NCI-H2029 (cell line): Measurements from ENCODE around the gene CHI3L1.
A peak's percentile ranks its signal among the peaks of the same experiment; 100 is the strongest.
"Not testable (repeated sequence)": the region's sequence is repeated elsewhere in the genome, so short reads cannot be mapped to it uniquely, and the experiment has no call there.

Experiments
- DNase-seq: peaks from one replicate; lab custom pipeline; 2025; lab: John Stamatoyannopoulos, UW

CHI3L1 gene

DNA sequence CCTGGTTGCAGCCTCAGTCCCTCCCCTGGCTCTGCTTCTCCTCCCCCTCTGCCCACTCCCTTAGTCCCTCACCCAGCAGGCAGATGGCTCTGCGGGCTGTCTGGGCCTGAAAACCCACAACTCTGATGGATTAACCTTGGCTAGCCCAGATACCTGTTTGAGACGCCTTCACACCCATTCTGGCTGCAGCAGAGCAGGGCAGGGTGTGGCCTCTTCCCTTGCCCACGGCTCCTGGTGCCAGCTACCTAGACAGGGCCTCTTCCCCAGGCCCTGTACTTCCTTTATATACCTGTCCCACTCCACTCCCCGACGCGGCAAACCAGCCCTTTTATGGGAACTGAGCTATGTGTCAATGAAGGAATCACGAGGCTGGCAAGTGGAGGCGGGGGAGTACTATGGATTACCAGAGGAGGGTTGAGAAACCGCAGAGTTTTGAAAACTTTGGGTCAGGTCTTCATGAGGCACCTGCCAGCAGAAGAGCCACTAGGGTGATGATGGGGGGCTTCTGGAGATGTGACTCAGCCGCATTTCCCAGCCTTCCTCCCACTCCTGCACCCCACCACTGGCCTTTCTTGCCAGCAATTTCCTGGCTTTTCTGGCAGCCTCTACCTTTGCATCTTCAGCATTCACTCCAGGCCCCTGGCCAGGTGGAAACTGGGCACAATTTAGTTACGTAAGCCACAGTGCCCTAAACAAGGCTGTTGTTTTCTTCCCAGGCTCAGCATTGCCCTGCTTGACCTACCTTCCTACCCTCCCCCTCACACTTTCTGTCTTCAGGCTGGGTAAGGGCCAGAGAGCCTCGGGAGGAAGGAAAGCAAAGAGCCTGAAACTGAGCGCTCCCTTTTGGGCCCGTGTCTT is at the start of gene CHI3L1:
Gene CHI3L1, minus strand, starts transcription at position 259 of the 858 bp plus-strand sequence. Its CDS starts 81 bp downstream, at position 178.
- no peak for DNase-seq

DNA sequence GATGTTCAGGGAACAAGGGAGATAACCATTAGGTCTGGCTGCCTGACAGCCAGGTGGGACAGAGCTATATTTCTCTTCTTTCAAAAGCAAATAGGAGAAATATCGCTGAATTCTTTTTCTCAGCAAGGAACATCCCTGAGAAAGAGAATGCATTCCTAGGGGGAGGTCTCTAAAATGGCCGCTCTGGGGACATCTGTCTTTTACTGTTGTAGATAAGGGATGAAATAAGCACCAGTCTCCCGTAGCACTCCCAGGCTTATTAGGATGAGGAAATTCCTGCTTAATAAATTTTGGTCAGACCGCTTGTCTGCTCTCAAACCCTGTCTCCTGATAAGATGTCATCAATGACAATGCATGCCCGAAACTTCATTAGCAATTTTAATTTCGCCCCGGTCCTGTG is 48.4 kb upstream of the CHI3L1 start:
- DNase-seq = not testable (repeated sequence)

DNA sequence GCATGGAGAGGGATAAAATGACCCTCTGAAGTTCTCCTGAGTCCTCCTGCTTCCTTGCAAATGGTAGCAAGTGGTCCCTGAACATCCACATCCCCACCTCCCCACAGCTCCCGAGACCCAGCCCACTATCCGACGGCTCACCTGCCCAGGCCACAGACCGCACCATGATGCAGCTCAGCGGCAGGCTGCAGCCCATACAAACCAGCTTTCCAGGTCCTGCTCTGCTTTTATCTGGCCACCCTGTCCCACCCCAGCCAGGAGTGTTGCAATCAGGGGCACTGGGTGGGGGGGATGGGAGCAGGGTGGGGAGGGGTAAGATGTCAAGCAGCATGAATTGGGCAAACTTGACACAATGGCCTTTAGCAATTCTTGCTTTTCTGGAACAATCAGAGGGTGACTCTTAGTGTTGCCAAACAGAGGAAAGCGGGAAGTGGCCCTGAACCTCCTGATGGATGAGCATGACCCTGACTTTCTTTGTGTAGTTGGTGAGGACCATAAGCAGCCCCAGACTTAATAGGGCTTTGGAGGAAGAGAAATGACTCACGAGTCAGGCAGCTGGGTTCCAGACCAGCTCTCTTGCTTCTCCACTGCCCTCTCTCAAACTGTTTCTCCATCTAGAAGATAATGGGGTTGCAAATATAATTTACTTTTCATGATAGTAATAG is 43.1 kb upstream of the CHI3L1 start, which contains the start of gene CHIT1:
Gene CHIT1, minus strand, starts transcription at position 203 of the 665 bp plus-strand sequence. Its CDS starts 37 bp downstream, at position 166.
- DNase-seq = no peak

DNA sequence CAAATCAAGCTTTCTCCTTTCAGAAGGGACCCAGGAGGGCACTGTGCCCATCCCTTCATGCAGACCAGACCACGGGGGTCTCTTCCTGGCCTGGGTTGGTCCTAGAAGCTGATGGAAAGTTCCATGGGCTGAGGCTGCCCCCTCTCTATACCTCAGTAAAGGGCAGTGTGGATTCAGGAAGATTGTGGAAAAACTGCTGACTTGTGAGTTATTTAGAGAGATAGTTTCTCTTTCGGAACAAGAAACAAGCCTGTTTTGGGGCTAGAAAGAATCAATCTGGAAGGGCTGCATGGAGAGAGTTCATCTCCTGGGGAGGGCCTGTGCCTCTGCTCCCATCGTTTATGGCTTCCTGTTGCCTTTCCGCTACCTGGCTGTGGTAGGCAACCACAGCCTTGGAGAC is 42.2 kb upstream of the CHI3L1 start:
- no peak for DNase-seq

DNA sequence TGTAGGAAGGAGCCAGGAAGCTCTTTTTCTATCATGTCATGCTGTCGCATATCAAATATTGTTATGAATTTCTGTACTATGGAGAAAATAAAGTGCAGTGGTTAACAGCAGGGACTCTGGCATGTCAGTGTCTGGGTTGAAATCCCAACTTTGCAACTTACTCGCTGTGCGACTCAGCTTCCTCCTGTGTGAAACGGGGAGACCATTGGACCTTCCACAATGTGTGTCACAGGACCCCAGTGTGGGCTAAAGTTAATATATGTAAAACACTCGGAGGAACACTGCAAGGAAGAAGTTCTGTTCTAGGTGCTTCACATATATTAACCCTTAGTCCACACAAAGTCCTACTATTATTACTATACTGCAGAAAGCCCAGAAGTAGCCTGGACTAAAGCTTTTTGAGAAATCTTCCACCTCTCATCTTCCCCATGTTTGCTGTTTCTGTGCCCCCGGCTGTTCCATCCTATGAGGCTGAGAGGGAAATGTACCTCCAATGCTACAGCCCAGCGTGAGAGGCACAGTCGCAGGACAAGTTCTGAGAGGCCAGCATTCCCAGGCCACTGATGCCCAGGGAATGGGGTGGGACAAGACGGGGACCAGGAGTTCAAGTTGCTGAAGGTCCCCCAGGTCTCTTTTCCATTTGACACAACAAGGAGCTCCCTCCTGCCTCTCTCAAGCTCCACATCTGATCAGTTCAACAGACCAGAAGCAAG is 41.0 kb upstream of the CHI3L1 start:
- no peak for DNase-seq

DNA sequence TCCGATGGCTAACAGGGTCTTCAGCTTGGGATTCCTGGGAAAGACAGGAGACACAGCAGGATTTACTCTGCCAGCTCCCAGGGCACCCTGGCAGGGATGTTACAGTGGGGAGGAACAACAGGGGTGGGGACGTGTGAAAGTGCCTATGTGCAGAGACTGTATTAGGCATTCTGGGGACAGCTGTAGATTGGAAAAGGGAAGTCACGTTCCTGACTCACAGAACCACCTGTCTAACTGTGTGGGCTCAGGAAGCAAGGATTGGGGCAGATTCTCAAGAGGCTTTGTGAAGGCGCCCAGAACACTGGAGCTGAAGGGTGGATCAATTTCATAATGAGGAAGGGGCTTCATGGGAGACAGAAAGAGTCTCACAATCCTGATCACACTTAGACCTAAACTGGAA is 38.6 kb upstream of the CHI3L1 start:
- DNase-seq = no peak

DNA sequence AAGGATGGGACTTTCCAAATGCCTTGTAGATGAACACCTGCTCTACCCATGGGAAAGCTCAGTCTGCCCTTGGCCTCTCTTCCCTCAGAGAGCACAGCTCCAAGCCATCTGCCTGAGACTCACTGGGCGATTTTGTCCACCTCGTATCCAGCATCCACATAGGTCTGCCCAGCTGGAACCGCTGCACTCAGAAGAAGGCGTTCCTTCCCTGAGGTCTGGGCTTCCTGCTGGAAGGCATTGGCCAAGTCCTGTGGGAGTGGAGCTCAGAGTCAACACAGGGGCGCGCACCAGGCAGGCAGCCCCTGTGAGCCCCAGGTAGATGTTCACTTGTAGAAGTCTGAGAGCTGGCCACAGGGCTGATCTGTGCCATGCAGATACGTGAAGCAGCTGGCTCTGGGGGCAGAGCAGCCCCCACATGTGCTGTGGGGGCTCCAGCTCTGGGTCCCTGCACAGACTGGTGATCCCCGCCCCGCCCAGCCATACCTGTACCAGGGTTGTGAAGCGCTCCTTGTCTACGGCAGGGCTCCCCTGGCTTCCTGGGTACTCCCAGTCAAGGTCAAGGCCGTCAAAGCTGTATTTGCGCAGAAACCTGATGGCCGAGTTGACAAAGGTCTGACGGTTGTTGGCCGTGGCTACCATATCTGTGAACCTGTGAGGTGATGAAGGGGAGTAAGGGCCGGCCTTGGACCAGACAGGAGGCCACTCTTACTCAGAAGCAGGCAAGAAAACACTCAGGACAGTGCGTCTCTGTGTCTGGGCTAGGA is 36.7 kb upstream of the CHI3L1 start:
- DNase-seq = no peak

DNA sequence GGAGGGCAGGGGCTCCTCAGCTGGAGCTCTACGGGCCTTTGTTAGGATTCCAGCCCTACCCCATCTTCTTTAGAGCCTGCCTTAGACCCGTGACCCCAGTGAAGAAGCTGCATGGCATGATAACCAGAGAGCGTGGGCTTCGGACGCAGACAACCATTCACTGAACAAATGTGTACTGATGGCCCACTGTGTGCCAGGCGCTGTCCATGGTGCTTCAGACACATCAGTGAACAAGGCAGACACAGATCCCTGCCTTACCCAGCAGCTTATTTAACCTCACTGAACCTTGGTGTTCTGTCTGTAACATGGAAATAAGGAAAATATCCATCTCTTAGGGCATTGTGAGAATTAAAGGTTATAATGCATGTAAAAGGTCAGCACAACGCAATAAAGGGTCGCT is 33.4 kb upstream of the CHI3L1 start:
- no peak for DNase-seq

DNA sequence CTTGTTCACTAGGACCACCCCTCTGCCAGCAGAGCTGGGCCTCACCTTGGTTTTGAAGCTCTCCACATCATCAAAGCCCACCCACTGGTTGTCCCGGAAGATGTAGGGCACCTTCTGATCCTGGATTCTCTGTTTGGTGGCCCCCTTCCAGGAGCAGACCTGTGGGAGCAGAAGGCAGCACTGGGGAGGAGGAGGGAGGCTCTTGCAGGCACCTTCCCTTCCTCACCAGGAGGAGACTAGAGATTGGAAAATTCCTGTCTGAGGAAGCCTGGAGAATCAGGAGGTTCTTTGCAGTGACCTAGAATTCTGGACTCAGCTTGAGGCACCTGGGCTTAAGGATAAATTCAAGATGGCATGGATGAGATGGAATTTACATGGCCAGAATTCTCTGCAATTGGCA is 32.7 kb upstream of the CHI3L1 start:
- DNase-seq = no peak

DNA sequence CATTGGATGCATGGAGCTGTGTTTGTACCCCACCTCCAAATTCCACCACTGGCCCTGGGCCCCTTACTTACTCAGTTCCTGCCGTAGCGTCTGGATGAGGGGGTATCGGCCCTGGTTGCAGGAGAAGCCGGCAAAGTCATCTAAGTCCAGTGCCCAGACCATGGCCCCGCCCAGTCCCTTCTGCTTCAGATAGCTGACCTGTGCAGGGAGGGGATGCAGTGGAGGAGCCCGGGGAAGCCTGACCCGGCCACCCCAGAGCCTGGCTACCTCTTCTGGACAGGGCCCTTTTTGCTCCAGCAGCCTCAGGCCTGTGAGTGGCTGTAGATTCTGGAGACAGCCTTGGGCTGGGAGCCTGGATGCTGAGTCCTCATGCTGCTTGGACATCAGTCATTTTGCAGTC is 31.2 kb upstream of the CHI3L1 start:
- DNase-seq = no peak

DNA sequence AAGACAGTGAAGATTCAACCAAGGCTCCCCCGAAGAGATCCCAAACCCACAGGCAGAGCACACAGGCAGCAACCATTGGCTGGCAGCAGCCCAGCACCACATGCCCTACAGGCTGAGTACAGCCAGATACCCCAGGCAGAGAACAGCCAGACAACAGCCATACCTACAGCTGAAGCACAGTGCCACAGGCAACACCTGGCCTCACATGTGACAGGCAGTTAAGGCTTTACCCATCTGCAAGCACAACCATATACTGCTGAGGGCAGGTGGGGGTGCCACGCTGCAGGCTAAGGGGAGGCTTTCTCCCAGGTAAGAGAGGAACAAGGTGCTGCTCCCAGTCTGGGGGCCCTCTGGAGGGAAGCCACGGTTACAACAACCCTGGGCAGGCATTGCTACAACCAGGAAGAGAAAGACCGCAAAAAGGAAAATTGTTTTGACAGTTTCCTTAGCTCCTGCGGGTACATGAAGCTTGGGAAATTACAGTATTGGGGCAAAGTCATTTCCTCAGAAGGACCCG is 30.7 kb upstream of the CHI3L1 start:
- DNase-seq = no peak

DNA sequence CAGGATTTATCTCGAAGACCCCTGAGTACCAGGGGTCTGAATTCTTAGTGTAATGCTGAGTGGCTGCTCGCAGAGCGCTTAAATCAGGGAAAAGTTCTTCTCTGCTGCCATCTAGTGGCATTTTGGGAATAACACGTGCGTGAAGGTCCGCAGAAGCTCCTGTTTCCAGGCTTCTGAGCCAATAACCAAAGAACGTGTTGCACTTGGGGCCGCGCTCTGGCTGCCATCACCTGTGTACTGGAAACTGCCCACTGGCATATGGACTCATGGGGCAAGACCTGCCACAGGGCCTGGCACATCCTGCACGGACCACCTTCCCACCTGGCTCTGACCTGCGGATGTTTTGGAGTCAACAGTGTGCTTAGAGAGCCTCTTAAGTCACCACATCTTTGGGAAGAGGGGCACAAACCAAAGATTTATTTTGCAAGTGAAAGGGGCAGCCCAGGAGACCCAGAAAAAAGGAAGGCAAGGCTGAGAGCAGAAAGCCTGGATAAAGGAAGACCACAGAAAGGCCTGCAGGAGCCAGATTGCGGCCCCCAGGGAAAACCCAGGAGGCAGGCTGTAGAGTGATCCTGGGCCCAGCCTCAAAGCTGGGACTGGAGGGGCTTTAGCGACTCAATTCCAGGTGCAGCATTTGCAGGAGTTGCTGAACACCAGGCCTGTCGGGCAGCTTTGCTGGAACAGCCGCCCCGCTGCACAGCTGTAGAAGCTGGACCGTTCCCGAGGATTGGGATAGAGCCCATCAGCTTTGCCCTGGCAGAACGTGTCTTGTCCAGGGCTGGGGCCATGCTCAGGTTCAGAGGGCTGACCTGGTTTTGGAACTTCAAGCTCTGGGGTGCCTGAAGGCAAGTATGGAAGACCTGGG is 30.0 kb upstream of the CHI3L1 start:
- peak; percentile 57 for DNase-seq

DNA sequence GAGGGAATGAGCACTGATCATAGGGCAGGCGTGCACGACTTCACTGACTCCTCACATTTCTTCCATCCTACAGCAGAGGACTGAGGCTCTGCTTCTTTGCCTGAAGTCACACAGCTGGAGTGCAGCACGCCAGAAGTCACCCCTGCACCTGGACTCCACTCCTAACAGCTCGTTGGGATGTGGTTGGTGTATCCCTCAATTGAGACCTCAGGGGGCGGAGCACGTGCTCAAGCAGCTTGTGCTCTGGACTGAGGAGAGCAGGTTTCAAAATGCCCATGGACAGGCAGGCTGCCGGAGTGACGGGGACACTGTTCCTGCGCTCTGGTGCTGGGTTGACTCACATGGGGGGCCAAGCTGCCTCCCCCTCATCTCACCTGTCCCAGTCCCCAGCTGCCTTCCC is 29.1 kb upstream of the CHI3L1 start:
- DNase-seq = no peak

DNA sequence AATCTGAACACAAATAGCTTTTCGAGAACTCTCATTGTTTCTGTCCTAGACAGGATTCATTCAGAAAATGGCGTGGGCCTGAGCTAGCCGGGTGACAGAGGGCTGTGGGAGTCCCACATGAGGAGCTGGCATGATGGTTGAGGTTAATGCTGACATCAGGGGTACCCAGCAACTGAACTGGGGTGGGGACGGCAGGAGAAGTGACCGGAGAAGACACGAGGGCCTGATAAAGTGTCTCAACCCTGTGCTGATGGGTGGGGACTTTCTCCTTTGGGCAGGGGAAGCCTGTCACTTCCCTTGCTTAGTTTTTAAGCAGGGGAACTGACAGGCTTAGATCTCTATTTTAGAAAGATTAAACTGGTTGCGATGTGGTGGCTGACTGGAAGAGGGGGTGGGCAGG is 28.4 kb upstream of the CHI3L1 start:
- no peak for DNase-seq

DNA sequence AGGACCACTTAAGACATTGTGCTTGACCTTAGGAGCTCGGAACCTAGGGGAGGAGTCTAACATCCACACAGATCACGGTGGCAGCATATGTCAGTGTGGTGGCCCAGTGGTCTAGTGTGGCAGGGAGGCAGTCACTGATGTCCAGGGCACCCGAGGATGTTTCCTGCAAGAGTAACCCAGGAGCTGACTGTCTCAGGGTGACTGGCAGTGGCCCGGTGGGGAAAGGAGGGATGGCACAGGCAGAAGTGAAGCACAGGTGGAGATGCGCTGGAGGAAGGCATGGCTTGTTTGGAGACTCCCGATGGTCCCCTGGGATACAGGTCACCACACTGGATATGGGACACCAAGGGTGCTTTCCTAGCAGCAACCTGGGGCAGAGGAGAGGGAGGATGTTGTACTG is 26.6 kb upstream of the CHI3L1 start:
- DNase-seq = no peak

DNA sequence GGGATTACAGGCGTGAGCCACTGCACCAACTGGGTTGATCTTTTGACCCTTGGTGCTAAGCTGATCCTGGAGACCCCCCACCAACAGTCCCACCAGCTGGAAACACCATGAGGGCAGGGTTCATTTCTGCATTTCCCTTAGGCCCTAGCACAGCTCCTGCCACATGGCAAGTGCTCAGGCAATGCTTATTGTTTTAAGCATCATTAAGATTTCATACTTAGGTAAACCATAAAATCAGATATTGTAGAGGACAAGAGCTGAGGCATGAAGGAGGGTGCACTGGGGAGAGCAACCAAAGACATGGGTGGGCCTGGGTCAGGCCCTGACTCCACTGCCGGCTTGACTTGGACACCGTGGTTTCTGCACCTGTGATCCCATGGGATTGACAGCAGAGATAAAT is 25.3 kb upstream of the CHI3L1 start:
- DNase-seq = no peak

DNA sequence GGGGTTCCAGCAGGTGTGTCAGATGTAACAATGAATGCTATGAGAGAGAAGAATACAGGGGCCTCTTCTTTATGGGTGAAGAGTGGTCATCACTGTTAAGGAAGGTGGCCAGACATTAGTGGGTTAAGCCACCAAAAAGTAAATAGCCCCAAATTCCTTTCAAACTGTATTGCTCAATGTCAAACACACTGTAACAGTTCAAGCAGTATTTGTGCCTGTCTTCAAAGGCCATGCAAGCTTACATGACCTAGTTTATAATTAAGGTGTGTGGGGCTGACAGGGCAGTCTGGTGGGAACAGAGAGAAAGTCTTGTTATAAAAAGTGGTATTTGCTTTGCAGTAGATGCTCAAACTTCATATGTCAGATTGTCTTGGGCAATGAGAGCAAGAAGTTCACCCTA is 24.5 kb upstream of the CHI3L1 start:
- no peak for DNase-seq

DNA sequence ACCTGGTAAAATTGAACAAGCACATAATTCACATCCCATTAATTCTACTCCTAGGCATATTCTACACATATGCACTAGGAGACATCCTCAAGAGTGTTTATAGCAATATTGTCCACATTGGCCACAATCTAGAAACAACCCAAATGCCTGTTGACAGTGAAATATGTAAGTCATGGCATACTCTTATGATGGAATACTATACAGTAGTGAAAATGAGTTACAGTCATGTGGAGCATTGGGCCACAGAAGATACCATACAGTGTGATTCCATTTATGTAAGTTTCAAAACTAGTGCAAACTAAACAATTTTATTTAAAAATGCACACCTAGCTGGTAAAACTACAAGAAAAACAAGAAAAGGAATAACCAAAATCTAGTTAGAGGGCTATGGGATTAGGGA is 23.8 kb upstream of the CHI3L1 start:
- no peak for DNase-seq

DNA sequence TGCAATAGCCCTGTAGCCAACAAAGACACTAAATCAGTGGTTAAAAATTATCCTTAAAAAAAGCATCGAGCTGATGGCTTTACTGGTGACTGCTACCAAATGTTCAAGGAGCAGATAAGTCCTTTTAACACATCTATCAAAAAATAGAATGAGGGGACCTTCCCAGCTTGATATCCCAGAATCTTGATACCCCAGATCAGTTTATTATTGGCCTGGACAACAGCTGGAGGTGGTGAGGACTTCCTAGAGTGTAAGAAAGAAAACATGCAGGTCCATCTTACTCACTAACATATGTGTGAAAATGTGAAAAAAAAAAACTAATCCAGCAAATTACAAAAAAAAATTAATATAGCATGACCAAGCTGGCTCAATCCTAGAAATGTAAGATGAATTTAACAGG is 21.7 kb upstream of the CHI3L1 start:
- DNase-seq = no peak

DNA sequence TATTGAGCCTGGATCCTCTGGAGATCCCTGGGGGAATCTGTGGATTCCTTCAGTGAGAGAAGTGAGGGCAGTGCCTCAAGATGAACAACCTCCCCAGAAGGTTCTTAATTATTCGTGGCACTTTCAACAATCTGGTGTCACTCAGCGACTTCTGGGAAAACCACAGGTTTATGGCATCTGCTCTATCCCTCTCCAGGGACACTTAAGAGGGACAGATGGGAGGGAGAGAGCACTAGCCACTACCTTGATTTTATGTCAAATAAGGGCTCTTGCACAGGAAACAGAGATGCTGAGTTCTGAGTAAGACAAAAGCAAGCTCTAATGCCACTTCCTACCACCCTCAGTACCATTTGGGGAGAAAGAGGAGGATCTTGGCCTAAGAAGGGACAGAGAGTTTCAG is 21.2 kb upstream of the CHI3L1 start:
- no peak for DNase-seq

DNA sequence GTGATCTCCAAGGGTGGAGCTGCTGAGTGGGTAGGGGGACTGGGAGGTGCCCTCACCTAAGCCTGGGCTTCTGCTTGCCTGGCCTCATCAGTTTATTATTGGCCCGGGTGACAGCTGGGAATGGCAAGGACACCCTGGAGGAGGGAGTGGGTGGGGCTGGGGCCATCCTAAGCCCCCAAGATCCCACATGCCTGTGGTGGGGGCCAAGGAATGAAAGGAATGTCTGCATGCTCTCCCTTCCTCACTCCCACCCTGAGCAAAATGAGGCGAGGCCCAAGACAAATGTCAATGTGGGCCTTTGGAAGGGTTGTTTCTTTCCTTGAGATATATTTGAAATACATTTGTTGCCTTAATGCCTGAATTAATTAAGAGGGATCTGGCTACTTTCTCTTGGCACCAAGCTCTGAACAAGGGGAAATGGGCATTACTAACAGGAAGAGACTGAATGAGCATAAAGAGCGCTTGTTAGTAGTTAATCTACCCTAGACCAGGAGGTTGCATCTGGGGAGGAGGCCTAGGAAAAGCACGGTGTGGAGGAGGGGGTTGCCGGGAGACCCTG is 19.7 kb upstream of the CHI3L1 start:
- no peak for DNase-seq
